Measurements from ENCODE around the gene AUTS2. TPM values are rescaled to one million over a fixed set of nuclear protein-coding genes. Genes with fewer than 3 reads are reported as not detected.

AUTS2 gene
- total and polyA plus RNA-seq, 4 donors, result 4.9 to 24.4 (median 7.0) TPM

GRCh38 chr7:69827558-69827957 lies 229.3 kb downstream of the AUTS2 start:
- WGBS, result 54% methylated on average over 3 of the region's 3 CpGs
- Histone ChIP-seq H3K9ac (ENCODE audit: low read depth in 1 of 2, low read length in 2 of 2) (no peak overlapping the region), H3K9me3 (ENCODE audit: control insufficient read depth in 4 of 4, low read length in 3 of 4) (peaks cover 0 to 3% (median 0%) of the 10 kb centered on the region in 4 donors), H3K27me3 (ENCODE audit: control insufficient read depth in 4 of 4, insufficient read depth in 4 of 4, low read length in 3 of 4) (no peaks in the 10 kb centered on the region), H3K4me3 (ENCODE audit: low read depth in 1 of 3, low read length in 3 of 3) (no peak overlapping the region), H3K36me3 (ENCODE audit: control insufficient read depth in 4 of 4, insufficient read depth in 3 of 4, low read depth in 1 of 4, low read length in 3 of 4) (no peaks in the 10 kb centered on the region), H3K27ac (ENCODE audit: low read depth in 1 of 2, low read length in 2 of 2) (no peak overlapping the region), H3K4me1 (ENCODE audit: control insufficient read depth in 4 of 4, insufficient read depth in 4 of 4, low read length in 3 of 4) (no peaks in the 10 kb centered on the region)
- TF ChIP-seq NR2F2 (IDR thresholded peaks at IDR 0.05) (no peak), RXRA (IDR thresholded peaks at IDR 0.05) (no peak), HNF4A (conservative IDR thresholded peaks at IDR 0.05) (no peak)
- DNase-seq (ENCODE audit: low spot score), result no peak

- H3K4me1 ChIP-seq (ENCODE audit: control insufficient read depth in 4 of 4, insufficient read depth in 4 of 4, low read length in 3 of 4), result no peaks in the 10 kb centered on the region
- WGBS, result 64% methylated on average over 2 of the region's 2 CpGs
- no peaks in the 10 kb centered on the region for H3K27me3 ChIP-seq (ENCODE audit: control insufficient read depth in 4 of 4, insufficient read depth in 4 of 4, low read length in 3 of 4)
- TF ChIP-seq REST (IDR thresholded peaks at IDR 0.05) (no peak), JUND (IDR thresholded peaks at IDR 0.05) (no peak)
- TF ChIP-seq, protein P1, sequence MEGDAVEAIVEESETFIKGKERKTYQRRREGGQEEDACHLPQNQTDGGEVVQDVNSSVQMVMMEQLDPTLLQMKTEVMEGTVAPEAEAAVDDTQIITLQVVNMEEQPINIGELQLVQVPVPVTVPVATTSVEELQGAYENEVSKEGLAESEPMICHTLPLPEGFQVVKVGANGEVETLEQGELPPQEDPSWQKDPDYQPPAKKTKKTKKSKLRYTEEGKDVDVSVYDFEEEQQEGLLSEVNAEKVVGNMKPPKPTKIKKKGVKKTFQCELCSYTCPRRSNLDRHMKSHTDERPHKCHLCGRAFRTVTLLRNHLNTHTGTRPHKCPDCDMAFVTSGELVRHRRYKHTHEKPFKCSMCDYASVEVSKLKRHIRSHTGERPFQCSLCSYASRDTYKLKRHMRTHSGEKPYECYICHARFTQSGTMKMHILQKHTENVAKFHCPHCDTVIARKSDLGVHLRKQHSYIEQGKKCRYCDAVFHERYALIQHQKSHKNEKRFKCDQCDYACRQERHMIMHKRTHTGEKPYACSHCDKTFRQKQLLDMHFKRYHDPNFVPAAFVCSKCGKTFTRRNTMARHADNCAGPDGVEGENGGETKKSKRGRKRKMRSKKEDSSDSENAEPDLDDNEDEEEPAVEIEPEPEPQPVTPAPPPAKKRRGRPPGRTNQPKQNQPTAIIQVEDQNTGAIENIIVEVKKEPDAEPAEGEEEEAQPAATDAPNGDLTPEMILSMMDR (IDR thresholded peaks at IDR 0.05; ENCODE audit: low read depth, low read length, missing input control), result no peak
- TF ChIP-seq, protein P2, sequence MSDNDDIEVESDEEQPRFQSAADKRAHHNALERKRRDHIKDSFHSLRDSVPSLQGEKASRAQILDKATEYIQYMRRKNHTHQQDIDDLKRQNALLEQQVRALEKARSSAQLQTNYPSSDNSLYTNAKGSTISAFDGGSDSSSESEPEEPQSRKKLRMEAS (IDR thresholded peaks at IDR 0.05), result no peak
- H3K36me3 ChIP-seq (ENCODE audit: control insufficient read depth in 4 of 4, insufficient read depth in 3 of 4, low read depth in 1 of 4, low read length in 3 of 4), result no peaks in the 10 kb centered on the region
- H3K27ac ChIP-seq (ENCODE audit: low read depth in 1 of 2, low read length in 2 of 2), result no peak overlapping the region
- H3K4me3 ChIP-seq (ENCODE audit: low read depth in 1 of 3, low read length in 3 of 3), result no peak overlapping the region
- H3K9me3 ChIP-seq (ENCODE audit: control insufficient read depth in 4 of 4, low read length in 3 of 4), result peaks cover 0 to 3% (median 0%) of the 10 kb centered on the region in 4 donors
- no peak for DNase-seq (ENCODE audit: low spot score)
- H3K9ac ChIP-seq (ENCODE audit: low read depth in 1 of 2, low read length in 2 of 2), result no peak overlapping the region
Observed at GRCh38 chr7:69832356-69832755, 234.1 kb downstream of the AUTS2 start.

- WGBS, result 80% methylated on average over 6 of the region's 6 CpGs
Observed at GRCh38 chr7:69833964-69834363, 235.7 kb downstream of the AUTS2 start.

More at GRCh38 chr7:69833964-69834363, 235.7 kb downstream of the AUTS2 start:
- no peak for DNase-seq (ENCODE audit: low spot score)
- no peaks in the 10 kb centered on the region for H3K36me3 ChIP-seq (ENCODE audit: control insufficient read depth in 4 of 4, insufficient read depth in 3 of 4, low read depth in 1 of 4, low read length in 3 of 4)
- no peak for TF ChIP-seq EGR1 (IDR thresholded peaks at IDR 0.05; ENCODE audit: low read depth in 2 of 2)
- TF ChIP-seq GABPA (IDR thresholded peaks at IDR 0.05 in 1 of 2, conservative IDR thresholded peaks at IDR 0.05 in 1 of 2), result no peak
- no peak for TF ChIP-seq FOXA2 (IDR thresholded peaks at IDR 0.05)
- no peak for TF ChIP-seq RAD21 (IDR thresholded peaks at IDR 0.05)
- TF ChIP-seq HNF4A (conservative IDR thresholded peaks at IDR 0.05), result no peak
- no peak overlapping the region for H3K4me3 ChIP-seq (ENCODE audit: low read depth in 1 of 3, low read length in 3 of 3)
- no peaks in the 10 kb centered on the region for H3K4me1 ChIP-seq (ENCODE audit: control insufficient read depth in 4 of 4, insufficient read depth in 4 of 4, low read length in 3 of 4)
- no peak overlapping the region for H3K9ac ChIP-seq (ENCODE audit: low read depth in 1 of 2, low read length in 2 of 2)
- no peak overlapping the region for H3K27ac ChIP-seq (ENCODE audit: low read depth in 1 of 2, low read length in 2 of 2)
- H3K27me3 ChIP-seq (ENCODE audit: control insufficient read depth in 4 of 4, insufficient read depth in 4 of 4, low read length in 3 of 4), result no peaks in the 10 kb centered on the region
- peaks cover 0 to 2% (median 0%) of the 10 kb centered on the region in 4 donors for H3K9me3 ChIP-seq (ENCODE audit: control insufficient read depth in 4 of 4, low read length in 3 of 4)
